ENCODE measurements around the gene THOC6. TPM values are rescaled to one million over a fixed set of nuclear protein-coding genes. Genes with fewer than 3 reads are reported as not detected.

THOC6 gene
- total RNA-seq, 5 donors from 2014 or later (not counting 1 experiment from before 2014, with no cell fraction given): 23.7 to 32.8 (median 31.7) TPM

DNA sequence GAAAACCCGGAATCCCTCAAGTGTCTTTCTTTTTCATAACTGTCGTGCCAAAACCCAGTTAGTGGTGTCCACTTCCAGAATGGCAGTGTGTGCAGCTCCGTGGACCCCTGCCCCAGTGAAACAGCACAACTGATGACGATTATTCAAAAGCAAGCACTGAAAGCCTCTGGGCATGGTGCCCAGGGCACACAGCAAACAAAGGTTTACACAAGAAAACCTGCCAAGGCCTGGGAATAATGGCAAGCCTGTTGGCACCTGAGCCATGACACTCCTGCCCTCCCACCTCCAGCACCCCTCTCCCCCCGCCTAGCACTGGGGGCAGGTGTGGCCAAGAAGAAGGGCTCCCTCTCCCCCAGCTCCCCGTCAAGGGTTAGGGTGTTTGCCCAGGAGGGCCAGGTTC, 46.4 kb upstream of the THOC6 start:
- H3K27ac ChIP-seq (ENCODE audit: low read length): no peak overlapping the region
- no peak overlapping the region for H3K4me3 ChIP-seq (ENCODE audit: control insufficient read depth in 1 of 2, extremely low read depth in 1 of 2, low read length in 1 of 2)
- ChIA-PET POLR2A (no interaction called here), CTCF (interaction anchor here in 1 of 2 donors (0.6 kb wide), 1 partner anchor 57 kb away, joined by 3 read pairs; no protein-coding TSS in a partner anchor)
- 96% methylated on average over 5 of the region's 6 CpGs for WGBS (ENCODE audit: insufficient coverage)
- H3K9me3 Mint-ChIP-seq: no peaks in the 10 kb centered on the region
- no peaks in the 10 kb centered on the region for H3K27me3 Mint-ChIP-seq
- no peak for DNase-seq
- no peaks in the 10 kb centered on the region for H3K9me3 ChIP-seq
- H3K36me3 Mint-ChIP-seq: no peaks in the 10 kb centered on the region
- H3K36me3 ChIP-seq (ENCODE audit: control insufficient read depth in 2 of 2, extremely low read depth in 1 of 2, insufficient read depth in 1 of 2, low read length in 1 of 2): no peaks in the 10 kb centered on the region
- H3K4me1 ChIP-seq (ENCODE audit: control insufficient read depth in 1 of 2, extremely low read depth in 1 of 2, insufficient read depth in 2 of 2, low read length in 2 of 2): peaks cover 2 to 17% of the 10 kb centered on the region in 2 experiments
- no peak overlapping the region for H3K27ac Mint-ChIP-seq
- peaks cover 6 to 12% (median 10%) of the 10 kb centered on the region in 3 donors for H3K4me1 Mint-ChIP-seq
- no peak overlapping the region for H3K4me3 Mint-ChIP-seq
- no peak for ATAC-seq (replicated peaks in 1 of 4)
- peaks cover 0 to 24% of the 10 kb centered on the region in 2 experiments for H3K27me3 ChIP-seq (replicated peaks in 1 of 2; ENCODE audit: control insufficient read depth in 2 of 2, extremely low read depth in 1 of 2, insufficient read depth in 2 of 2, low read length in 1 of 2)

DNA sequence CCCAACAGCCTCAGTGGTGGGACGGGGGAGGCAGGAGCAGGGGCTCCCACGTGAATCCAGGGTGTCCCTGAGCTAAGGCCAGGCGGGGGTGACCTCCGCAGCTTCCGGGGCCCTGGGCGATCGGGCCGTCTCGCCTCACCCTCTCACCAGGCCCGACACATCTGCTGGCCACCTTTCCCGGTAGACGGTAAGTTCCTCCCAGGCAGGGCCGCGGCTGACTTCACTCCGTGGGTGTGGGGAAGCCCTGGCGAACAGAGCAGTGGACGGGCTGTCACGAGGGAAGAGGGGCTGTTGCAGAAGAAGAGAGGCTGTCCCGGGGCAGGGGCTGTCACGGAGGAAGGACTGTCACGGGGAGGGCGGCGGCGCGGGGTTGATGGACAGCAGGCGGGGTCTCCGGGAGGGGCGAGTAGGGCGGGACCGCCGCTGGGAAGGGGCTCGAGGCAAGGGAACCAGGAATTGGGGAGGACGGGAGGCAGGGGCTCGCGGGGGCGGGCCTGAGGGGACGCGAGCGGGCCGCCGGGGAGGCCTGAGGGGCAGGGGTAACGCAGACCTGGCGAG, 44.1 kb upstream of the THOC6 start:
- H3K4me1 Mint-ChIP-seq: peaks cover 10 to 15% (median 15%) of the 10 kb centered on the region in 3 donors
- no peak for ATAC-seq (replicated peaks in 1 of 4)
- ChIA-PET POLR2A (no interaction called here), CTCF (no interaction called here)
- Histone ChIP-seq H3K27ac (ENCODE audit: low read length) (no peak overlapping the region), H3K9me3 (no peaks in the 10 kb centered on the region), H3K4me1 (ENCODE audit: control insufficient read depth in 1 of 2, extremely low read depth in 1 of 2, insufficient read depth in 2 of 2, low read length in 2 of 2) (peaks cover 2 to 27% of the 10 kb centered on the region in 2 experiments), H3K4me3 (ENCODE audit: control insufficient read depth in 1 of 2, extremely low read depth in 1 of 2, low read length in 1 of 2) (peak overlapping the region in 1 of 2 donors; percentile 88), H3K36me3 (ENCODE audit: control insufficient read depth in 2 of 2, extremely low read depth in 1 of 2, insufficient read depth in 1 of 2, low read length in 1 of 2) (no peaks in the 10 kb centered on the region), H3K27me3 (replicated peaks in 1 of 2; ENCODE audit: control insufficient read depth in 2 of 2, extremely low read depth in 1 of 2, insufficient read depth in 2 of 2, low read length in 1 of 2) (peaks cover 0 to 28% of the 10 kb centered on the region in 2 experiments)
- no peak overlapping the region for H3K27ac Mint-ChIP-seq
- no peaks in the 10 kb centered on the region for H3K27me3 Mint-ChIP-seq
- H3K36me3 Mint-ChIP-seq: no peaks in the 10 kb centered on the region
- DNase-seq: no peak
- under 1% methylated on average over 30 of the region's 43 CpGs for WGBS (ENCODE audit: insufficient coverage)
- peak overlapping the region; percentile 47 to 74 (median 50) for H3K4me3 Mint-ChIP-seq
- no peaks in the 10 kb centered on the region for H3K9me3 Mint-ChIP-seq

DNA sequence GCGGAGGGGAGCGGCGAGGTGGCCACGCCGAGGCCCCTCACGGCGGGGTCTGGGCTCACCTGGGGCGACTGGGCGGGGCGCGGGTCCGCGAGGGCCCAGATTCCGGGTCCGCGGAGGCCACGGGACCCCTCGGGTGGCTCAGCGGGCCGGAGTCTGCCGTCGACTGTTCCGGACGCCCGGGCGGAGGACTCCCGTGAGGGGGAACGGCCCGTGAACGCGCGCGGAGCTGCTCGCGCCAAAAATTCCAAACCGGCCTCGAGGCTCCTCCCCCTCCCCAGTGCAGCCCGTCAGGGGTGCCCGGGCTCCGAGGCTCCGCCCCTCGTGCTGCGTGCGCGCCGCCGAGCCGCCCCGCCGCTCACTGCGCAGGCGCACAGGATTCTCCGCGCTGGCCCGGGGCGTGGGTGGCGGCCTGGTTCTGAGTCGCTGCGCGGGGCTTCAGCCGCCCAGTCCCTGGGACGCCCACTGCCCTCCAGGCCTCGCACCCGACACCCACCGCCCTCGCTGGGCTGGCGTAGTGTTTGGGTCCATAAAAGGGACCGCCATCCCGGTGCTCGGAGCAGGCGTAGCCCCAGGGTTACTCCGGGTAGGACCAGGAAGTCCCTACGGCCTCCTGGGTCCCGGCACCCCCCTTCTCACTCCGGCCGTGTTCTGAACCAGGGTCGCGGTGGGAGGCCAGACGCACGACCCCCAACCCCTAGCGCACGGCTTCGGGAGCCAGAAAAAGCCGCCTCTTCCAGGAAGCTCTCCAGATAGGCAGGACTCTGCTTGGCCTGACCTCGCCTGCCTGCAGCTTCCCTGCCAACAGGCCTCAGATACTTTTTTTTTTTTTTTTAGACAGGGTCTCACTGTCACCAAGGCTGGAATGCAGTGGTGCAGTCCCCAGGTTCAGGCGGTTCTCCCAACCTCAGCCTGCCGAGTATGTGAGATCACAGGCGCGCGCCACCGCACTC, 43.3 kb upstream of the THOC6 start, which contains the start of gene PKMYT1:
Gene PKMYT1 (minus strand): TSS at position 220 of the 950 bp plus-strand sequence. CDS start 789 bp downstream, outside the sequence.
- Mint-ChIP-seq H3K4me3 (peak within 1 kb of the TSS; percentile 74 to 77 (median 74)), H3K27ac (peak within 1 kb of the TSS; percentile 66), H3K4me1 (peaks cover 10 to 15% (median 15%) of the 10 kb centered on the region in 3 donors), H3K27me3 (no peaks in the 10 kb centered on the region), H3K9me3 (no peaks in the 10 kb centered on the region), H3K36me3 (no peaks in the 10 kb centered on the region)
- H3K27me3 ChIP-seq (replicated peaks in 1 of 2; ENCODE audit: control insufficient read depth in 2 of 2, extremely low read depth in 1 of 2, insufficient read depth in 2 of 2, low read length in 1 of 2): peaks cover 0 to 31% of the 10 kb centered on the region in 2 experiments
- peaks cover 2 to 27% of the 10 kb centered on the region in 2 experiments for H3K4me1 ChIP-seq (ENCODE audit: control insufficient read depth in 1 of 2, extremely low read depth in 1 of 2, insufficient read depth in 2 of 2, low read length in 2 of 2)
- no peaks in the 10 kb centered on the region for H3K9me3 ChIP-seq
- peak within 1 kb of the TSS; percentile 88 to 94 for H3K4me3 ChIP-seq (ENCODE audit: control insufficient read depth in 1 of 2, extremely low read depth in 1 of 2, low read length in 1 of 2)
- DNase-seq (peak; percentile 80 to 97 (median 92)), ATAC-seq (replicated peaks in 1 of 4) (peak; percentile 91 to 95 (median 94))
- H3K27ac ChIP-seq (ENCODE audit: low read length): peak within 1 kb of the TSS; percentile 81
- no peaks in the 10 kb centered on the region for H3K36me3 ChIP-seq (ENCODE audit: control insufficient read depth in 2 of 2, extremely low read depth in 1 of 2, insufficient read depth in 1 of 2, low read length in 1 of 2)
- CTCF ChIA-PET: no interaction called here
- 7% methylated on average over 84 of the region's 91 CpGs for WGBS (ENCODE audit: insufficient coverage)
- POLR2A ChIA-PET: interaction anchor here in 1 of 2 donors (0.6 kb wide), 2 partner anchors 12 to 47 kb away, joined by 4 to 6 read pairs; no protein-coding TSS in a partner anchor

DNA sequence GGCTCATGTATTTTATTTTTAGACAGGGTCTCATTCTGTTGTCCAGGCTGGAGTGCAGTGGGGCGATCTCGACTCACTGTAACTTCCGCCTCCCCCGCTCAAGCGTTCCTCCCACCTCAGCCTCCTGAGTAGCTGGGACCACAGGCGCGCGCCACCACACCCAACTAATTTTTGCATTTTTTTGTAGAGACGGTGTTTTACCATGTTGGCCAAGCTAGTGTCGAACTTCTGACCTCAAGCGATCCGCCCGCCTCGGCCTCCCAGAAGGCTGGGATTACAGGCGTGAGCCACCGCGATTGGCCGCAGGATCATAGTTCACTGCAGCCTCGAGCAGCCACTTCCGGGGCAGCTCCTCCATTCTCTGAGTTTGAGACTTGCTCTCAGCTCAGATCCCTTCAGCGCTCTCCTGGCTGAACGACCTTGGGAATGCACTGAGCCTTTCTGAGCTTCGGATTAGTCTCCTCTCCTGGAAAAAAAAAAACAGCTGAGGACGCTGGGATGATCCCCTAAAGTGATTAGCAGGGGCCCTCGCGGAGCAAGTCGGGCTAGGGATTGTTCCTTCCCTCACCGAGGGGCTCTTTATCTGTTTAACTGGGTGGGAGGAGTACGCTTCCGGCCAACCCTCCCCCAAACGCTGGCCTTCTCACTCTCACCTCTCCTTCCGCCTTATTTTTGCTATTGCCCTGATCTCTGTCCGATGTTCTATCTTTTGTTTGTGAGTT, 42.5 kb upstream of the THOC6 start:
- DNase-seq (no peak), ATAC-seq (replicated peaks in 1 of 4) (no peak)
- H3K4me1 Mint-ChIP-seq: peaks cover 10 to 15% (median 15%) of the 10 kb centered on the region in 3 donors
- Histone ChIP-seq H3K27ac (ENCODE audit: low read length) (no peak overlapping the region), H3K4me3 (ENCODE audit: control insufficient read depth in 1 of 2, extremely low read depth in 1 of 2, low read length in 1 of 2) (peak overlapping the region in 1 of 2 donors; percentile 94), H3K4me1 (ENCODE audit: control insufficient read depth in 1 of 2, extremely low read depth in 1 of 2, insufficient read depth in 2 of 2, low read length in 2 of 2) (peaks cover 2 to 27% of the 10 kb centered on the region in 2 experiments), H3K36me3 (ENCODE audit: control insufficient read depth in 2 of 2, extremely low read depth in 1 of 2, insufficient read depth in 1 of 2, low read length in 1 of 2) (no peaks in the 10 kb centered on the region), H3K27me3 (replicated peaks in 1 of 2; ENCODE audit: control insufficient read depth in 2 of 2, extremely low read depth in 1 of 2, insufficient read depth in 2 of 2, low read length in 1 of 2) (peaks cover 0 to 37% of the 10 kb centered on the region in 2 experiments), H3K9me3 (no peaks in the 10 kb centered on the region)
- H3K27ac Mint-ChIP-seq: peak overlapping the region; percentile 66
- 91% methylated on average over 17 of the region's 33 CpGs for WGBS (ENCODE audit: insufficient coverage)
- POLR2A ChIA-PET: interaction anchor here in 1 of 2 donors (0.6 kb wide), 1 partner anchor 46 kb away, joined by 6 read pairs; no protein-coding TSS in a partner anchor
- no peaks in the 10 kb centered on the region for H3K9me3 Mint-ChIP-seq
- H3K36me3 Mint-ChIP-seq: no peaks in the 10 kb centered on the region
- H3K4me3 Mint-ChIP-seq: peak overlapping the region; percentile 74 to 77 (median 74)
- CTCF ChIA-PET: no interaction called here
- H3K27me3 Mint-ChIP-seq: no peaks in the 10 kb centered on the region

DNA sequence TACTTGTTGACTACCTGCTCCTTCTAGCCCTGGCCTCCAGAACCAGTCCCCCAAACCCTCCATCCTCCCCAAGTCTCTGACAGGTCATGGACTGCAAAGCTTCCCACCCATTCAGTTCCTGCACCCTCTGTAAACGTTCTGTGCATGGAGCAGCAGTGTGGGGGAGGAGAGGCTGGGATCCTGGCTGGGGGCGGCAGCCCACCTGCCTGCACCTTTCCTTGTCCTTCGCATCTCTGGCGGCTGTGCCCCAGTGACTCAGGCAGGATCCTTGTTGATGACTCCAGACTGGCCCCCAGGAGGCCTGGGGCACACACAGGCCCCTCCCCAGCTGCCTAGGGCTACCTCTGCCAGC, 42.0 kb upstream of the THOC6 start:
- Histone ChIP-seq H3K36me3 (ENCODE audit: control insufficient read depth in 2 of 2, extremely low read depth in 1 of 2, insufficient read depth in 1 of 2, low read length in 1 of 2) (no peaks in the 10 kb centered on the region), H3K4me3 (ENCODE audit: control insufficient read depth in 1 of 2, extremely low read depth in 1 of 2, low read length in 1 of 2) (no peak overlapping the region), H3K4me1 (ENCODE audit: control insufficient read depth in 1 of 2, extremely low read depth in 1 of 2, insufficient read depth in 2 of 2, low read length in 2 of 2) (peaks cover 2 to 27% of the 10 kb centered on the region in 2 experiments), H3K27ac (ENCODE audit: low read length) (no peak overlapping the region), H3K27me3 (replicated peaks in 1 of 2; ENCODE audit: control insufficient read depth in 2 of 2, extremely low read depth in 1 of 2, insufficient read depth in 2 of 2, low read length in 1 of 2) (peaks cover 0 to 40% of the 10 kb centered on the region in 2 experiments), H3K9me3 (no peaks in the 10 kb centered on the region)
- WGBS (ENCODE audit: insufficient coverage): 90% methylated on average over 2 of the region's 4 CpGs
- Mint-ChIP-seq H3K4me1 (peaks cover 10 to 15% (median 15%) of the 10 kb centered on the region in 3 donors), H3K27me3 (no peaks in the 10 kb centered on the region), H3K9me3 (no peaks in the 10 kb centered on the region), H3K27ac (peak overlapping the region in 1 of 2 donors; percentile 50), H3K4me3 (peak overlapping the region; percentile 63 to 77 (median 74)), H3K36me3 (no peaks in the 10 kb centered on the region)
- CTCF ChIA-PET: no interaction called here
- ATAC-seq (replicated peaks in 1 of 4): no peak
- POLR2A ChIA-PET: no interaction called here
- DNase-seq: no peak

DNA sequence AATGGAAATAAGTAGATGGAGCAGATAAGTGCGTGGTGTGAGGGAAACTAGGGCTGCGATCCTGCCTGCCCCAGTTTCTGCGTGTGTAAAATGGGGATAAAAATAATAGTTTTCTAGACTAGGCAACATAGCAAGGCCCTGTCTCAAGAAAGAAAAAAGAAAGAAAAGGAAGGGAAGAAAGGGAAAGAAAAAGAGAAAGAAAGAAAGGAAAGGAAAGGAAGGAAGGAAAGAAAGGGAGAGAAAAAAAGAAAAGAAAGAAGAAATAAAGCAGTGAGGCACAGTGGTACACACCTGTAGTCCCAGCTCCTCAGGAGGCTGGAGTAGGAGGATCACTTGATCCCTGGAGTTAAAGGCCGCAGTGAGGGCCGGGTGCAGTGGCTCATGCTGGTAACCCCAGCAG, 41.4 kb upstream of the THOC6 start:
- Mint-ChIP-seq H3K36me3 (no peaks in the 10 kb centered on the region), H3K27ac (no peak overlapping the region), H3K27me3 (no peaks in the 10 kb centered on the region), H3K4me3 (peak overlapping the region in 2 of 3 donors; percentile 24 to 74), H3K4me1 (peaks cover 10 to 15% (median 15%) of the 10 kb centered on the region in 3 donors), H3K9me3 (no peaks in the 10 kb centered on the region)
- ChIA-PET CTCF (interaction anchor here in 1 of 2 donors (0.7 kb wide), 1 partner anchor 148 kb away, joined by 10 read pairs; no protein-coding TSS in a partner anchor), POLR2A (no interaction called here)
- peaks cover 2 to 27% of the 10 kb centered on the region in 2 experiments for H3K4me1 ChIP-seq (ENCODE audit: control insufficient read depth in 1 of 2, extremely low read depth in 1 of 2, insufficient read depth in 2 of 2, low read length in 2 of 2)
- DNase-seq (no peak), ATAC-seq (replicated peaks in 1 of 4) (no peak)
- no peaks in the 10 kb centered on the region for H3K36me3 ChIP-seq (ENCODE audit: control insufficient read depth in 2 of 2, extremely low read depth in 1 of 2, insufficient read depth in 1 of 2, low read length in 1 of 2)
- WGBS (ENCODE audit: insufficient coverage): 97% methylated on average over 4 of the region's 5 CpGs
- H3K27me3 ChIP-seq (replicated peaks in 1 of 2; ENCODE audit: control insufficient read depth in 2 of 2, extremely low read depth in 1 of 2, insufficient read depth in 2 of 2, low read length in 1 of 2): peaks cover 0 to 44% of the 10 kb centered on the region in 2 experiments
- H3K9me3 ChIP-seq: no peaks in the 10 kb centered on the region
- no peak overlapping the region for H3K27ac ChIP-seq (ENCODE audit: low read length)
- no peak overlapping the region for H3K4me3 ChIP-seq (ENCODE audit: control insufficient read depth in 1 of 2, extremely low read depth in 1 of 2, low read length in 1 of 2)
